Naive thymus-derived CD8-positive, alpha-beta T cell (primary cell): ENCODE measurements around the gene TMSB4X. TPM values are rescaled to one million over a fixed set of nuclear protein-coding genes. Genes with fewer than 3 reads are reported as not detected.
A peak's percentile ranks its signal among the peaks of the same experiment; 100 is the strongest.

Experiments
- ATAC-seq, 2 donors: fragments of 150-1000 bp; cut with Tn5 transposase in 1 of 2; sonication (Bioruptor Pico), chemical (Tn5 transposase) in 1 of 2; 1 replicate in 1 of 2; 2 replicates in 1 of 2; pipeline ENCODE4 v1.10.0; 2021; ENCODE audit warnings: mild to moderate bottlenecking in 2 of 2, moderate library complexity in 2 of 2
- POLR2A ChIA-PET: fragments of 350-600 bp; sonication (Branson Sonifier 250); formaldehyde crosslinking; loops from one replicate; lab custom pipeline; 2021; ENCODE audit warnings: antibody characterized with exemption; lab: Charles Lee
- DNase-seq, 10 donors: peaks; one replicate each; pipeline versions ENCODE4 v3.0.0 to v3.0.0-alpha.2; 2020 to 2022
- H3K27ac Mint-ChIP-seq, 10 donors: one replicate each; pipeline ENCODE4 v1.8.0; 2020 to 2022; ENCODE audit warnings: mild to moderate bottlenecking in 10 of 10, mixed read lengths in 10 of 10, moderate library complexity in 4 of 10, inconsistent platforms in 1 of 10
- H3K27me3 Mint-ChIP-seq, 5 donors: one replicate each; pipeline ENCODE4 v1.8.0; 2021 to 2022; ENCODE audit warnings: mixed read lengths in 5 of 5
- H3K36me3 Mint-ChIP-seq, 3 donors: one replicate each; pipeline ENCODE4 v1.8.0; 2020 to 2022; ENCODE audit warnings: mixed read lengths in 3 of 3, mild to moderate bottlenecking in 2 of 3, inconsistent platforms in 1 of 3
- H3K4me1 Mint-ChIP-seq, 4 donors: one replicate each; pipeline ENCODE4 v1.8.0; 2021 to 2022; ENCODE audit warnings: mixed read lengths in 4 of 4
- H3K4me3 Mint-ChIP-seq, 10 donors: one replicate each; pipeline ENCODE4 v1.8.0; 2020 to 2022; ENCODE audit warnings: mild to moderate bottlenecking in 10 of 10, mixed read lengths in 10 of 10, moderate library complexity in 6 of 10, inconsistent platforms in 1 of 10
- H3K9me3 Mint-ChIP-seq, 9 donors: one replicate each; pipeline ENCODE4 v1.8.0; 2020 to 2022; ENCODE audit warnings: mixed read lengths in 9 of 9, mild to moderate bottlenecking in 3 of 9, inconsistent platforms in 1 of 9, moderate library complexity in 1 of 9
- polyA plus RNA-seq, 3 donors: library from polyadenylated mRNA; unstranded; fragments of 300-500 nt; fragmentation: Illumina TruSeq; gene quantifications; one replicate each; pipeline ENCODE4 v1.2.3, GENCODE V29; 2021
- total RNA-seq, 8 experiments: library from RNA in 2 of 8; stranded (reverse) in 2 of 8; gene quantifications; one replicate each; pipeline ENCODE4 v1.2.3 and lab custom pipeline; 2021 to 2026

Gene TMSB4X
- total and polyA plus RNA-seq, 5 experiments from 2014 or later: 4,350 to 30,039 (median 23,903) TPM

GRCh38 chrX:12987900-12988594 is 13.1 kb downstream of the TMSB4X start:
- peak overlapping the region in 3 of 10 donors; percentile 5 to 57 (median 51) for H3K27ac Mint-ChIP-seq
- POLR2A ChIA-PET: interaction anchor here (0.7 to 24.3 kb wide), 4 partner anchors 12 to 115 kb away, joined by 5 to 1336 read pairs (median 186); partner anchors contain the start of gene TMSB4X
- DNase-seq (no peak), ATAC-seq (no peak)
- no peaks in the 10 kb centered on the region for H3K27me3 Mint-ChIP-seq
- H3K9me3 Mint-ChIP-seq: peaks cover 0 to 5% (median 2%) of the 10 kb centered on the region in 9 donors
- peaks cover 0 to 5% (median 4%) of the 10 kb centered on the region in 3 donors for H3K36me3 Mint-ChIP-seq
- peaks cover 23 to 65% (median 58%) of the 10 kb centered on the region in 4 donors for H3K4me1 Mint-ChIP-seq
- H3K4me3 Mint-ChIP-seq: peak overlapping the region in 1 of 10 donors; percentile 36

DNA sequence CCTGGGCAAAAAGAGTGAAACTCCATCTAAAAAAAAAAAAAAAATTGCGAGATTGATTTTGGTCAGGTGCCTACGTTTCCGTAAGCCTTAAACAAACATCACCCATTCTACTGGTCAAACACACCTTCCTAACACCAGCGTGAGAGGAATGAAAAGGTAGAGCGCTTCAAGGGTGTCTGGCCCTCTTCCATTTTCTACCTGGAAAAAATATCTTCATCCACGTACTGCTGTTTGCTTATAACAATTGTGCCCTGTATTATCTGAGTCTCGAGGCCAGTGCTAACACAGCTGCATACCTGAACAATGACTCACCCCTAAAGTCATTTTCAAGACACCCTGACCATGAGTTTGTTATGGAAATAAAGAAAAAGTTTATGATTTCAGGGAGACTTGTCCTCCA is 13.9 kb downstream of the TMSB4X start:
- no peak overlapping the region for H3K27ac Mint-ChIP-seq
- no peak for ATAC-seq
- no peak overlapping the region for H3K4me3 Mint-ChIP-seq
- peaks cover 0 to 5% (median 4%) of the 10 kb centered on the region in 3 donors for H3K36me3 Mint-ChIP-seq
- H3K27me3 Mint-ChIP-seq: no peaks in the 10 kb centered on the region
- H3K4me1 Mint-ChIP-seq: peaks cover 18 to 60% (median 52%) of the 10 kb centered on the region in 4 donors
- POLR2A ChIA-PET: interaction anchor here (4.7 to 17.7 kb wide), 2 partner anchors 13 to 15 kb away, joined by 42 to 329 read pairs; partner anchors contain the start of gene TMSB4X
- DNase-seq: no peak
- peaks cover 0 to 5% (median 0%) of the 10 kb centered on the region in 9 donors for H3K9me3 Mint-ChIP-seq

DNA sequence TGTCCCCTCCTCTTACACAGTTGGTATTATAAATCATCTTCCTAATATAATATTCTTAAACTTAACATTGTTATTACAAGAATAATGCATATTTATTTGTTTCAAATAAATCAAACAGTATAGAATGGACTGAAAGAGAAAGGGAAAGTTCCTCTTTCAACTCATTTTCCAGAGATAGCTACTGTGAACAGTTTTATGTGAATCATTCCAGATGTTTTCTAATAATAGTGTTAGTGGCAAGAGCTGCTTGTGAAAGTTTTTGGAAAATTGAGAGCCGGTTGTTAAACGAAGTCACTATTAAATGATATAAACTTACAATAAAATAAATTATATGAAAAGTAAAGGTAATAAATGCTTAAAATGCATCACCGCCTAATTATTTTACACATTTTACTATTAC is 14.6 kb downstream of the TMSB4X start:
- Mint-ChIP-seq H3K4me3 (no peak overlapping the region), H3K4me1 (peaks cover 18 to 60% (median 47%) of the 10 kb centered on the region in 4 donors), H3K27me3 (no peaks in the 10 kb centered on the region), H3K27ac (no peak overlapping the region), H3K9me3 (peaks cover 0 to 5% (median 0%) of the 10 kb centered on the region in 9 donors), H3K36me3 (peaks cover 0 to 5% (median 4%) of the 10 kb centered on the region in 3 donors)
- ATAC-seq (no peak), DNase-seq (no peak)
- POLR2A ChIA-PET: interaction anchor here (17.7 kb wide), 1 partner anchor 14 kb away, joined by 329 read pairs; no protein-coding TSS in a partner anchor

GRCh38 chrX:12991575-12991974 is 16.7 kb downstream of the TMSB4X start:
- POLR2A ChIA-PET: interaction anchor here (0.6 to 0.9 kb wide), 2 partner anchors 11 to 72 kb away, joined by 3 to 9 read pairs; no protein-coding TSS in a partner anchor
- Mint-ChIP-seq H3K27me3 (no peaks in the 10 kb centered on the region), H3K9me3 (no peaks in the 10 kb centered on the region), H3K36me3 (no peaks in the 10 kb centered on the region), H3K27ac (peak overlapping the region in 5 of 10 donors; percentile 42 to 78 (median 75)), H3K4me3 (peak overlapping the region in 1 of 10 donors; percentile 23), H3K4me1 (peaks cover 10 to 52% (median 38%) of the 10 kb centered on the region in 4 donors)
- no peak for ATAC-seq
- no peak for DNase-seq

DNA sequence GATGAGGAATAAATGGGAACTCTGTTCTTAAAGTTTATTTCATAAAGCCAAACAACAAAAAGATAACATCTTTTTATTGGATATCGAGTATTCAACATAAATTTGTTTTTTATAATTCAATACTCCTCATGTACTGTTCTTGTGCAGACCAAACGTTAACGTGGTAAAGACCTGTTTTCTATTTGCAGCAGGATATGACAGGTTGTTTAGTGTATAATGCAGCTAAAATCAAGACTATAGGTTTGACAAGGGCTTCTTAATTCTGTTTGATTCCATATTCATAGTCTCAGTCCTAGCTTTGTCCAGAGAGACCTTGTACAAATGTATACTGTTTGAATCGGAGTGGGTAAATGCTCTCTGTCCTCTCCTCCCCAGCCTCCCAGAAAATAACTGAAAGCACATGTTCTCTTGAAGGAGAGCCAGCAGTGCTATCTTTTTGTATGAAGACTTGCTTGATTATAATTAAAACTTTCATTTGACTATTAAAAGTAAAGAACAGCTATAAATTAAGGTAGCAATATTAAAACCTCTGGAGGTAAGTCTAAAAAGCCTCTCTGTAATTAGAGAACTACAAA is 17.7 kb downstream of the TMSB4X start:
- Mint-ChIP-seq H3K27ac (peak overlapping the region in 5 of 10 donors; percentile 48 to 83 (median 67)), H3K9me3 (no peaks in the 10 kb centered on the region), H3K4me3 (peak overlapping the region in 1 of 10 donors; percentile 50), H3K27me3 (no peaks in the 10 kb centered on the region), H3K36me3 (no peaks in the 10 kb centered on the region), H3K4me1 (peaks cover 5 to 55% (median 38%) of the 10 kb centered on the region in 4 donors)
- POLR2A ChIA-PET: interaction anchor here (0.6 to 1.9 kb wide), 3 partner anchors 8 to 16 kb away, joined by 3 to 7 read pairs (median 6); no protein-coding TSS in a partner anchor
- DNase-seq (no peak), ATAC-seq (no peak)

DNA sequence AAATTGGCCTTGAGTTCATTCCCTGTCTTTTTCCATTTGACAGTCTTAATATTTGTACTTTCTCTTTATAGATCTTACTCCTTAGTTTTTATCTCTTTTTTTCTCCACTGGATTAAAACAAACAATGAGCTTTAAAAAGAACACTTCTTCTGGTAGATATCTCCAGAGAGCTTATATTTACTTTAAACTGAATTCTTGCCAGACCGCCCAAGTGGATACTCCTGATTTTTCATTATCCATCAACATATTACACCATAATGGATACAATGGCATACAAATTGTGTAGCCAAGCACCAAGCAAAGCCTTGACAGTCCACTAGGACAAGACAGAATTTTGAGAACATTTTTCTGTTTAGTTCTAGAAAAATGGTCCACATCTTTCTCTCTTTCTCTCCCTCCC is 18.9 kb downstream of the TMSB4X start:
- POLR2A ChIA-PET: interaction anchor here (0.6 to 2.0 kb wide), 4 partner anchors 9 to 86 kb away, joined by 3 to 8 read pairs (median 6); partner anchors contain the start of gene TMSB4X
- Mint-ChIP-seq H3K27ac (peak overlapping the region in 2 of 10 donors; percentile 51 to 71), H3K27me3 (no peaks in the 10 kb centered on the region), H3K4me1 (peaks cover 8 to 59% (median 46%) of the 10 kb centered on the region in 4 donors), H3K9me3 (no peaks in the 10 kb centered on the region), H3K4me3 (no peak overlapping the region), H3K36me3 (no peaks in the 10 kb centered on the region)
- no peak for ATAC-seq
- no peak for DNase-seq

GRCh38 chrX:12994321-12994720 is 19.4 kb downstream of the TMSB4X start:
- H3K9me3 Mint-ChIP-seq: no peaks in the 10 kb centered on the region
- no peaks in the 10 kb centered on the region for H3K27me3 Mint-ChIP-seq
- no peak overlapping the region for H3K4me3 Mint-ChIP-seq
- DNase-seq (no peak), ATAC-seq (no peak)
- POLR2A ChIA-PET: interaction anchor here (1.9 to 2.0 kb wide), 2 partner anchors 9 to 13 kb away, joined by 7 to 8 read pairs; no protein-coding TSS in a partner anchor
- no peaks in the 10 kb centered on the region for H3K36me3 Mint-ChIP-seq
- peak overlapping the region in 3 of 10 donors; percentile 29 to 71 (median 51) for H3K27ac Mint-ChIP-seq
- H3K4me1 Mint-ChIP-seq: peaks cover 8 to 58% (median 47%) of the 10 kb centered on the region in 4 donors

GRCh38 chrX:12996934-12997435 is 22.1 kb downstream of the TMSB4X start:
- H3K27ac Mint-ChIP-seq: peak overlapping the region; percentile 53 to 100 (median 93)
- POLR2A ChIA-PET: interaction anchor here (1.0 to 14.1 kb wide), 5 partner anchors 15 to 90 kb away, joined by 3 to 329 read pairs (median 8); partner anchors contain the start of gene TMSB4X
- peaks cover 7 to 72% (median 54%) of the 10 kb centered on the region in 4 donors for H3K4me1 Mint-ChIP-seq
- no peaks in the 10 kb centered on the region for H3K27me3 Mint-ChIP-seq
- H3K36me3 Mint-ChIP-seq: no peaks in the 10 kb centered on the region
- no peaks in the 10 kb centered on the region for H3K9me3 Mint-ChIP-seq
- peak overlapping the region in 1 of 10 donors; percentile 23 for H3K4me3 Mint-ChIP-seq
- DNase-seq (no peak), ATAC-seq (no peak)

GRCh38 chrX:12997906-12998687 is 23.2 kb downstream of the TMSB4X start:
- H3K9me3 Mint-ChIP-seq: no peaks in the 10 kb centered on the region
- no peak for DNase-seq
- H3K4me3 Mint-ChIP-seq: peak overlapping the region; percentile 16 to 85 (median 60)
- no peaks in the 10 kb centered on the region for H3K36me3 Mint-ChIP-seq
- H3K27me3 Mint-ChIP-seq: no peaks in the 10 kb centered on the region
- peak overlapping the region; percentile 85 to 100 (median 93) for H3K27ac Mint-ChIP-seq
- no peak for ATAC-seq
- peaks cover 7 to 75% (median 53%) of the 10 kb centered on the region in 4 donors for H3K4me1 Mint-ChIP-seq
- POLR2A ChIA-PET: interaction anchor here (0.8 to 14.1 kb wide), 8 partner anchors 16 to 89 kb away, joined by 3 to 329 read pairs (median 6); partner anchors contain the start of gene TMSB4X

DNA sequence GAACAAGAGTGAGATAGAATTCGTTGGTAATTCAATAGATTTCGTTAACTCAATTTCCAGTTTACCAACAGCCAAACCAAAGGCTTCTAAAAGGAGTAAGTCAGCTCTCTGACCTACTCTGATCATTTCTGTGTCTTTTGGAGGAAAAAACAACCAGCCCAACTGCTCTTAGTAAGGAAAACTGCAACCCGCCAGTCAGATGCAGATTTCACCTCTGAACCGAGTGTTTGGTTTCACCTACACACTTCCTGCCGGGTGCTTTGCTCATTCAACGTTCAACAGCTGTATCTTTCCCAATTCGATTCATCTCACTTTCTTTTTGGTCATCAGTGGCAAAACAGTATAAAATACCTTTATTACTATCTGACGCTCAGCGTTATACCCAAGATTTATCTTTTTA is 24.5 kb downstream of the TMSB4X start:
- Mint-ChIP-seq H3K36me3 (no peaks in the 10 kb centered on the region), H3K27ac (peak overlapping the region; percentile 83 to 100 (median 96)), H3K9me3 (no peaks in the 10 kb centered on the region), H3K4me1 (peaks cover 6 to 70% (median 54%) of the 10 kb centered on the region in 4 donors), H3K27me3 (no peaks in the 10 kb centered on the region), H3K4me3 (peak overlapping the region; percentile 65 to 90 (median 82))
- ATAC-seq: peak; percentile 63 to 82
- POLR2A ChIA-PET: interaction anchor here (1.0 to 14.1 kb wide), 14 partner anchors 11 to 88 kb away, joined by 3 to 329 read pairs (median 8); partner anchors contain the start of gene TMSB4X
- DNase-seq: peak in 7 of 10 donors; percentile 35 to 70 (median 59)

GRCh38 chrX:13000301-13000811 is 25.4 kb downstream of the TMSB4X start:
- no peaks in the 10 kb centered on the region for H3K9me3 Mint-ChIP-seq
- POLR2A ChIA-PET: interaction anchor here (1.0 to 14.1 kb wide), 19 partner anchors 7 to 87 kb away, joined by 3 to 329 read pairs (median 4); partner anchors contain the start of genes FAM9C and TMSB4X
- H3K27ac Mint-ChIP-seq: peak overlapping the region; percentile 83 to 100 (median 96)

More at GRCh38 chrX:13000301-13000811, 25.4 kb downstream of the TMSB4X start:
- Mint-ChIP-seq H3K27me3 (no peaks in the 10 kb centered on the region), H3K36me3 (no peaks in the 10 kb centered on the region), H3K4me1 (peaks cover 9 to 77% (median 62%) of the 10 kb centered on the region in 4 donors), H3K4me3 (peak overlapping the region; percentile 65 to 90 (median 82))
- peak; percentile 61 to 68 for ATAC-seq
- peak in 7 of 10 donors; percentile 32 to 79 (median 54) for DNase-seq
